Measurements from ENCODE around the gene SCN10A.

The SCN10A gene

GRCh38 chr3:38717355-38718240, 98.4 kb downstream of the SCN10A start:
- DNase-seq, result no peak

GRCh38 chr3:38713121-38713520, 102.9 kb downstream of the SCN10A start:
- DNase-seq, result no peak

GRCh38 chr3:38711321-38711720, 104.7 kb downstream of the SCN10A start:
- DNase-seq, result no peak

GRCh38 chr3:38707730-38708129, 108.3 kb downstream of the SCN10A start:
- DNase-seq, result no peak

- no peak for DNase-seq
These were observed 109.1 kb downstream of the SCN10A start for GRCh38 chr3:38706961-38707360.

- no peak for DNase-seq
These were observed 113.8 kb downstream of the SCN10A start for GRCh38 chr3:38702231-38702630.

GRCh38 chr3:38698760-38699159, 117.3 kb downstream of the SCN10A start:
- no peak for DNase-seq

- no peak for DNase-seq
These were observed 118.0 kb downstream of the SCN10A start for GRCh38 chr3:38698061-38698460.

GRCh38 chr3:38696034-38696433, 120.0 kb downstream of the SCN10A start:
- no peak for DNase-seq

GRCh38 chr3:38690185-38690584, 125.8 kb downstream of the SCN10A start:
- DNase-seq, result no peak

- no peak for DNase-seq
These were observed 126.2 kb downstream of the SCN10A start for GRCh38 chr3:38689774-38690173.

- no peak for DNase-seq
These were observed 126.7 kb downstream of the SCN10A start for GRCh38 chr3:38689346-38689745.

GRCh38 chr3:38687321-38687720, 128.7 kb downstream of the SCN10A start:
- DNase-seq, result no peak

- no peak for DNase-seq
These were observed 131.5 kb downstream of the SCN10A start for GRCh38 chr3:38684546-38684945.

GRCh38 chr3:38669668-38670067, 146.3 kb downstream of the SCN10A start:
- no peak for DNase-seq

- no peak for DNase-seq
These were observed 153.5 kb downstream of the SCN10A start for GRCh38 chr3:38662544-38662943.

GRCh38 chr3:38658841-38659240, 157.2 kb downstream of the SCN10A start:
- no peak for DNase-seq

GRCh38 chr3:38657369-38657768, 158.6 kb downstream of the SCN10A start:
- no peak for DNase-seq

GRCh38 chr3:38655708-38656300, 160.2 kb downstream of the SCN10A start:
- peak in 1 of 2 donors; percentile 55 for DNase-seq

GRCh38 chr3:38653685-38654537, 162.1 kb downstream of the SCN10A start:
- no peak for DNase-seq

- no peak for DNase-seq
These were observed 163.1 kb downstream of the SCN10A start for GRCh38 chr3:38652934-38653333.

- peak; percentile 63 to 80 for DNase-seq
These were observed 164.7 kb downstream of the SCN10A start for GRCh38 chr3:38651153-38651789.
